GM10248 (cell line): ENCODE results near the gene PCSK5.
"Not testable (repeated sequence)": the region's sequence is repeated elsewhere in the genome, so short reads cannot be mapped to it uniquely, and the experiment has no call there.

Experiments used
- CTCF ChIA-PET: fragments of 300-600 bp; sonication (Branson Sonifier 250); formaldehyde crosslinking; extraction: SDS; loops from one replicate; lab custom pipeline; 2021; ENCODE audit warnings: antibody characterized with exemption; lab: Yijun Ruan, JAX
- POLR2A ChIA-PET: fragments of 350-650 bp; sonication (Branson Sonifier 250); formaldehyde crosslinking; extraction: SDS; loops from one replicate; lab custom pipeline; 2020; ENCODE audit warnings: antibody characterized with exemption; lab: Yijun Ruan, JAX
- DNase-seq: peaks from one replicate; pipeline ENCODE4 v3.0.0; 2012; ENCODE audit errors: extremely low spot score
- CTCF ChIP-seq: IDR thresholded peaks from 2 replicates; pipeline ENCODE4 v1.5.1; 2012; ENCODE audit warnings: mild to moderate bottlenecking, low read depth; ENCODE audit errors: extremely low read depth, missing control alignments, control extremely low read depth

Gene PCSK5

GRCh38 chr9:76358628-76359280, 468.3 kb downstream of the PCSK5 start:
- no peak for TF ChIP-seq CTCF
- CTCF ChIA-PET = no interaction called here
- DNase-seq = no peak
- POLR2A ChIA-PET = no interaction called here

GRCh38 chr9:76359365-76359764, 468.9 kb downstream of the PCSK5 start:
- no peak for TF ChIP-seq CTCF
- DNase-seq = no peak
- ChIA-PET CTCF (interaction anchor here (1.0 kb wide), 1 partner anchor 11 kb away, joined by 3 read pairs; no protein-coding TSS in a partner anchor), POLR2A (no interaction called here)

- POLR2A ChIA-PET = no interaction called here
- CTCF ChIA-PET = interaction anchor here (1.0 to 1.4 kb wide), 3 partner anchors 11 to 59 kb away, joined by 3 read pairs; no protein-coding TSS in a partner anchor
Measured at GRCh38 chr9:76359766-76360165, 469.3 kb downstream of the PCSK5 start.

GRCh38 chr9:76362332-76363031, 472.0 kb downstream of the PCSK5 start:
- DNase-seq, POLR2A ChIA-PET: not testable (repeated sequence)

More at GRCh38 chr9:76359766-76360165, 469.3 kb downstream of the PCSK5 start:
- DNase-seq = no peak
- TF ChIP-seq CTCF = no peak

GRCh38 chr9:76363032-76363395, 472.5 kb downstream of the PCSK5 start:
- ChIA-PET POLR2A (no interaction called here), CTCF (no interaction called here)
- TF ChIP-seq CTCF = no peak
- DNase-seq = no peak

More at GRCh38 chr9:76362332-76363031, 472.0 kb downstream of the PCSK5 start:
- CTCF ChIA-PET = not testable (repeated sequence)

- no peak for DNase-seq
- ChIA-PET POLR2A (no interaction called here), CTCF (no interaction called here)
- TF ChIP-seq CTCF = no peak
Measured at GRCh38 chr9:76365028-76365427, 474.6 kb downstream of the PCSK5 start.

- CTCF ChIA-PET = no interaction called here
- no peak for TF ChIP-seq CTCF
- DNase-seq = no peak
- POLR2A ChIA-PET = no interaction called here
Measured at GRCh38 chr9:76366275-76366674, 475.8 kb downstream of the PCSK5 start.
